Measurements from ENCODE around the gene GFI1.

Gene GFI1

GRCh38 chr1:92487078-92487605, 417 bp upstream of the GFI1 start:
- no peak for FAIRE-seq

GRCh38 chr1:92485381-92486250, 1.1 kb downstream of the GFI1 start:
- FAIRE-seq = no peak

- no peak for FAIRE-seq
Measured at GRCh38 chr1:92484472-92485380, 2.0 kb downstream of the GFI1 start.

GRCh38 chr1:92483610-92484471, 2.9 kb downstream of the GFI1 start:
- no peak for FAIRE-seq

GRCh38 chr1:92482665-92483609, 3.8 kb downstream of the GFI1 start:
- no peak for FAIRE-seq

- FAIRE-seq = no peak
Measured at GRCh38 chr1:92481971-92482664, 4.6 kb downstream of the GFI1 start.

GRCh38 chr1:92481599-92481925, 5.2 kb downstream of the GFI1 start:
- FAIRE-seq = no peak

GRCh38 chr1:92480813-92481598, 5.7 kb downstream of the GFI1 start:
- FAIRE-seq = no peak

GRCh38 chr1:92480200-92480812, 6.4 kb downstream of the GFI1 start:
- FAIRE-seq = no peak

GRCh38 chr1:92479587-92479986, 7.1 kb downstream of the GFI1 start:
- no peak for FAIRE-seq

- FAIRE-seq = no peak
Measured at GRCh38 chr1:92478393-92478792, 8.3 kb downstream of the GFI1 start.

GRCh38 chr1:92476071-92476631, 10.6 kb downstream of the GFI1 start:
- FAIRE-seq = no peak

GRCh38 chr1:92475029-92475428, 11.7 kb downstream of the GFI1 start:
- no peak for FAIRE-seq

GRCh38 chr1:92473781-92474495, 12.8 kb downstream of the GFI1 start:
- FAIRE-seq = no peak

- FAIRE-seq = no peak
Measured at GRCh38 chr1:92470216-92470615, 16.5 kb downstream of the GFI1 start.

- FAIRE-seq = no peak
Measured at GRCh38 chr1:92466683-92467352, 19.9 kb downstream of the GFI1 start.

GRCh38 chr1:92465256-92465647, 21.5 kb downstream of the GFI1 start:
- no peak for FAIRE-seq

Measured in G401.6 (cell line).